Adrenal gland (tissue), 12 donors: ENCODE data around the gene DENND6B. TPM values are rescaled to one million over a fixed set of nuclear protein-coding genes. Genes with fewer than 3 reads are reported as not detected.

Experiments
- DNase-seq, 7 donors: peaks; one replicate each; pipeline ENCODE4 v3.0.0-alpha.2; 2019 to 2020
- H3K27ac ChIP-seq, 5 donors: fragments of 200-600 bp; sonication (generic) in 4 of 5; 1 replicate in 3 of 5; 2 replicates in 2 of 5; pipeline versions ENCODE4 v1.5.1 to v1.8.0; 2016 to 2020; ENCODE audit warnings: mild to moderate bottlenecking in 1 of 5
- H3K27me3 ChIP-seq: fragments of 200-600 bp; 2 replicates; pipeline ENCODE4 v1.8.0; 2021
- H3K36me3 ChIP-seq, 2 donors: fragments of 200-600 bp; replicated peaks in 1 of 2; 1 replicate in 1 of 2; 2 replicates in 1 of 2; pipeline versions ENCODE4 v1.5.1 to v1.8.0; 2018 to 2022
- H3K4me1 ChIP-seq, 2 donors: fragments of 200-600 bp; replicated peaks in 1 of 2; 1 replicate in 1 of 2; 2 replicates in 1 of 2; pipeline versions ENCODE4 v1.5.1 to v1.8.0; 2018 to 2021
- H3K4me3 ChIP-seq, 4 donors: fragments of 200-600 bp; sonication (generic) in 3 of 4; one replicate each; pipeline ENCODE4 v1.5.1; 2016 to 2018
- H3K9me3 ChIP-seq, 3 donors: fragments of 200-600 bp; sonication (generic) in 1 of 3; replicated peaks in 1 of 3; 1 replicate in 2 of 3; 2 replicates in 1 of 3; pipeline versions ENCODE4 v1.5.1 to v1.8.0; 2016 to 2021
- POLR2A ChIP-seq, 2 donors: fragments of 450-650 bp; IDR thresholded peaks; one replicate each; pipeline ENCODE4 v1.6.1; 2017; ENCODE audit warnings: antibody characterized with exemption in 2 of 2, mild to moderate bottlenecking in 2 of 2, moderate library complexity in 1 of 2
- WGBS, 4 donors: extraction: QIAGEN DNeasy Blood & Tissue Kit in 2 of 4; methylation state at CpG; one replicate each; pipeline versions ENCODE4 v1.1.5 to v1.1.7; 2013 to 2017; 5-methylcytosine and 5-hydroxymethylcytosine counted together
- intact Hi-C, 2 donors: fragments of 100-400 bp; cut with DNase I; formaldehyde crosslinking; loops; one replicate each; pipeline versions ENCODE4 v1.14.1 to v1.15.0; 2022 to 2023
- polyA plus RNA-seq, 3 donors: library from polyadenylated mRNA; stranded (reverse); fragments of 200-250 nt in 2 of 3; fragments of 350-450 nt in 1 of 3; fragmentation: Illumina TruSeq in 1 of 3; extraction: RNeasy Lipid Tissue Mini Kit (QIAGEN cat#74804) in 1 of 3; gene quantifications; one replicate each; pipeline ENCODE4 v1.2.3, GENCODE V29; 2013 to 2014
- total RNA-seq, 9 donors: library from RNA; depleted of rRNA in 4 of 9; stranded (reverse); fragments of >200 nt in 4 of 9; fragments of 120-200 nt in 1 of 9; fragmentation: NEBNext Ultra II Directional in 1 of 9; extraction: Animal tissue kit (Norgen Biotek cat#: 25700) in 1 of 9; gene quantifications; one replicate each; pipeline versions ENCODE4 v1.1.0 to v1.2.4, GENCODE V29; 2013 to 2023
- TF ChIP-seq, protein P1 (sequence below), 6 experiments: fragments of 450-650 bp in 4 of 6; fragments of 200-600 bp in 2 of 6; sonication (generic) in 1 of 6; IDR thresholded peaks; 1 replicate in 5 of 6; 2 replicates in 1 of 6; pipeline versions ENCODE4 v1.5.1 to v1.8.0; 2016 to 2021; ENCODE audit warnings: antibody characterized with exemption in 6 of 6, mild to moderate bottlenecking in 2 of 6, moderate library complexity in 1 of 6
- donor health status: healthy with polysubstance abuse.
- donor health status: Bipolar disorder and iron deficiency.
- donor health status: DM: yes; HTN: yes; CAD: no.
- donor health status: DM: no; HTN: no; CAD: no.
- donor health status: DM: no; HTN: no; CAD: no.
- donor health status: DM: yes; HTN: yes; CAD: no.

Gene DENND6B
- total and polyA plus RNA-seq, 12 donors, result 1.8 to 32.7 (median 8.9) TPM

DNA sequence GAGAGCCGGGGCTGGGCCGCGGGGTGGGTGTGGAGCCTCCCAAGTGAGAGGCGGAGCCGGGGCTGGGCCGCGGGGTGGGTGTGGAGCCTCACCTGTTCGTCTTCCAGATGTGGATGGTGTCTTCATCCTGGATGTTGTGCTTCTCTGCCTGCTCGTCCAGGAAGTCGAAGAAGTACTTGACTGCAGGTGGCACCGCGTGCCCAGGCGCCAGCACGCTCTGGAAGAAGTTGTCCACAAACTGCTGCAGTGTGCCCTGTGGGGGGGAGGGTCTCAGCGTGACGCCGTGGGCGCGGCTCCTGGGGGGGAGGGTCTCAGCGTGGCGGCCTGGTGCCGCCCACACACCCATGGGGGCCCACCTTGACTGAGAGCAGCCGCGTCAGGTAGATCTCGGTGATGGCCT, 49.1 kb downstream of the DENND6B start:
- no peaks in the 10 kb centered on the region for H3K9me3 ChIP-seq
- no peak overlapping the region for H3K27ac ChIP-seq
- TF ChIP-seq POLR2A (IDR thresholded peaks at IDR 0.05), result no peak
- TF ChIP-seq, protein P1, sequence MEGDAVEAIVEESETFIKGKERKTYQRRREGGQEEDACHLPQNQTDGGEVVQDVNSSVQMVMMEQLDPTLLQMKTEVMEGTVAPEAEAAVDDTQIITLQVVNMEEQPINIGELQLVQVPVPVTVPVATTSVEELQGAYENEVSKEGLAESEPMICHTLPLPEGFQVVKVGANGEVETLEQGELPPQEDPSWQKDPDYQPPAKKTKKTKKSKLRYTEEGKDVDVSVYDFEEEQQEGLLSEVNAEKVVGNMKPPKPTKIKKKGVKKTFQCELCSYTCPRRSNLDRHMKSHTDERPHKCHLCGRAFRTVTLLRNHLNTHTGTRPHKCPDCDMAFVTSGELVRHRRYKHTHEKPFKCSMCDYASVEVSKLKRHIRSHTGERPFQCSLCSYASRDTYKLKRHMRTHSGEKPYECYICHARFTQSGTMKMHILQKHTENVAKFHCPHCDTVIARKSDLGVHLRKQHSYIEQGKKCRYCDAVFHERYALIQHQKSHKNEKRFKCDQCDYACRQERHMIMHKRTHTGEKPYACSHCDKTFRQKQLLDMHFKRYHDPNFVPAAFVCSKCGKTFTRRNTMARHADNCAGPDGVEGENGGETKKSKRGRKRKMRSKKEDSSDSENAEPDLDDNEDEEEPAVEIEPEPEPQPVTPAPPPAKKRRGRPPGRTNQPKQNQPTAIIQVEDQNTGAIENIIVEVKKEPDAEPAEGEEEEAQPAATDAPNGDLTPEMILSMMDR (IDR thresholded peaks at IDR 0.05), result no peak
- DNase-seq, result no peak
- intact Hi-C loops, result loop anchor here (5.0 kb wide), 1 partner anchor 50 kb away; the partner anchor contains the start of gene DENND6B (in 2 of the 2)
- H3K36me3 ChIP-seq, result peaks cover 0 to 75% of the 10 kb centered on the region in 2 donors
- no peak overlapping the region for H3K4me3 ChIP-seq
- WGBS, 4 donors, result 81 to 86% (median 83%) methylated on average over 11 to 25 of the region's 25 CpGs
- no peaks in the 10 kb centered on the region for H3K27me3 ChIP-seq
- H3K4me1 ChIP-seq, result peaks cover 8 to 14% of the 10 kb centered on the region in 2 donors

DNA sequence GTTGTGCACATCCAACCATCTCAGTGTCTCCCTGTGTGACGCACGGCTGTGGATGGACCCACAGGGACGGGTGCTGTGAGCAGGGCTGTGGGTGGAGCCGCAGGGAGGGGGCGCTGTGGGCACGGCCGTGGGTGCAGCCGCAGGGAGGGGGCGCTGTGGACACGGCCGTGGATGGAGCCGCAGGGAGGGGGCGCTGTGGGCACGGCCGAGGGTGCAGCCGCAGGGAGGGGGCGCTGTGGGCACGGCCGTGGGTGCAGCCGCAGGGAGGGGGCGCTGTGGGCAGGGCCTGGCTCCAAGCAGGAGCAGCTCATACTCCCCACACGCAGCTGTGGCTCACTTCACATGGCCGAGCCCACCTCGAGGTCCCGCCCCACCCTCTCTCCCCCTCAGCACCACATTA, 50.7 kb downstream of the DENND6B start:
- TF ChIP-seq, protein P1 (IDR thresholded peaks at IDR 0.05), result peak; percentile 9 to 67 (median 32)
- no peak for TF ChIP-seq POLR2A (IDR thresholded peaks at IDR 0.05)
- Histone ChIP-seq H3K36me3 (peaks cover 0 to 59% of the 10 kb centered on the region in 2 donors), H3K27me3 (no peaks in the 10 kb centered on the region), H3K4me1 (peaks cover 8 to 17% of the 10 kb centered on the region in 2 donors), H3K27ac (peak overlapping the region in 2 of 5 donors; percentile 30 to 39), H3K9me3 (no peaks in the 10 kb centered on the region), H3K4me3 (no peak overlapping the region)
- intact Hi-C loops, result loop anchor here (5.0 kb wide), 1 partner anchor 51 kb away; the partner anchor contains the start of gene DENND6B (in 2 of the 2)
- 29 to 49% (median 36%) methylated on average over 15 to 25 of the region's 25 CpGs for WGBS, 4 donors
- DNase-seq, result peak; percentile 77 to 89 (median 84)

DNA sequence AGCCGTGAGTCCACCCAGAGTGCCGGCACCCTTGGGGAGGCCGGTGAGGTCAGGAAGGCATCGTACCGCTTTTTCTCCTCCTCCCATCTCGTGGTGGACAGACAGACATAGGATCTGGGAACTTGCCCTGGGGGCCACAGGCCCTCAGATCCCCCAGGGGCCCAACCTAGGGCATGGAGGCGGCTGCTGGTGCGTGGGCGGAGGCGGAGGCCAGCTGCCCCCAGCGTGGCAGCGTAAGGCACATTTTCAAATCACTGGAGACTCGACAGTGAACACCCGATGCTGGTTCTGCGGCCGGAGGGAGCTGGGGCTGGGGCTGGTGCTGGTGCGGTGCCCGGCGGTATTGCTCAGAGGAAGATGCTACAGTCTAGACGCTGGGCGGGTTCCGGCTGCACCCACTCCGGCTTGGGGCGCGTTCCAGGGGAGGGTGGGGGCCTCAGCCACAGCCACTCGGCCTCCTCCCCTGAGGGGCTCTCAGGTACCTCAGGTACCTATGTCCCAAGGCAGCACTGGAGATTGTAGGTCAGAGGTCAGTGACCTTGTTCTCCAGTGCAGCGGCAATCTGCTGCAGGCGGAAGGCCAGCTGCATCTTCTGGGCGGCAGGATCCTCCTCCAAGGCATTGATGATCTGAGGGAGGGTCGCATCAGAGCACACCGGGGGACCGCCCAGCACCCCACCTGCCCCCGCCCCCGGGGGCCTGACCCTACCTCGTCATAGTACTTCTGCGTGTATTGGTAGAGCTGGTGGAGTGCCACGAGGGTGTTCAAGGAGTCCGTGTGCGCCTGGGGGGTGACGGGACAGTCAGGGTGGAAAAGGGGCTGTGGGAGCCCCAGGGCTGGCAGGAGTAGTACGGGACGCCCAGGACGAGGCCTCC, 51.4 kb downstream of the DENND6B start:
- Histone ChIP-seq H3K27me3 (no peaks in the 10 kb centered on the region), H3K36me3 (peaks cover 0 to 51% of the 10 kb centered on the region in 2 donors), H3K9me3 (no peaks in the 10 kb centered on the region), H3K27ac (peak overlapping the region in 2 of 5 donors; percentile 39 to 60), H3K4me1 (peaks cover 15 to 25% of the 10 kb centered on the region in 2 donors), H3K4me3 (no peak overlapping the region)
- intact Hi-C loops, result loop anchor here (2.0 to 5.0 kb wide), 2 partner anchors 52 to 67 kb away; partner anchors contain the start of genes DENND6B (in 2 of the 2) and PPP6R2 (in 1 of the 2)
- 78 to 82% (median 79%) methylated on average over 19 to 43 of the region's 43 CpGs for WGBS, 4 donors
- no peak for TF ChIP-seq POLR2A (IDR thresholded peaks at IDR 0.05)
- TF ChIP-seq, protein P1 (IDR thresholded peaks at IDR 0.05), result no peak
- DNase-seq, result no peak

DNA sequence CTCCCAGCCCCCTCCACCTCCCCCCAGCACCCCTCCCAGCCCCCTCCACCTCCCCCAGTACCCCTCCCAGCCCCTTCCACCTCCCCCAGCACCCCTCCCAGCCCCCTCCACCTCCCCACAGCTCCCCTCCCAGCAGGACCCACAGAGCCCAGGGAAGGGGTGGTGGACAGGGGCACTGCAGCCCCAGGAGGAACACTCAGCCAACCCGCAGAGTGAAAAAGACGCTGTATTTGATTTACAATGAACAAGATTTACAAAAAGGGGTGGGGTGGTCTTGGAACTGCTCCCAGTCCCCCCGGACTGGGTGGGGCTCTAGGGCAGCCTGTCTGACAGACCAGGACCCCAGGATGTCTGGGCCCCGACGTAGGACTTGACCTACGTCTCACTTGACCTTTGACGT, 52.0 kb downstream of the DENND6B start:
- Histone ChIP-seq H3K27ac (peak overlapping the region in 2 of 5 donors; percentile 39 to 60), H3K27me3 (no peaks in the 10 kb centered on the region), H3K4me3 (no peak overlapping the region), H3K36me3 (peaks cover 0 to 45% of the 10 kb centered on the region in 2 donors), H3K4me1 (peaks cover 18 to 29% of the 10 kb centered on the region in 2 donors), H3K9me3 (no peaks in the 10 kb centered on the region)
- intact Hi-C loops, result loop anchor here (2.0 to 5.0 kb wide), 2 partner anchors 53 to 68 kb away; partner anchors contain the start of genes DENND6B (in 2 of the 2) and PPP6R2 (in 1 of the 2)
- 46 to 67% (median 54%) methylated on average over 3 to 7 of the region's 7 CpGs for WGBS, 4 donors
- TF ChIP-seq POLR2A (IDR thresholded peaks at IDR 0.05), result no peak
- TF ChIP-seq, protein P1 (IDR thresholded peaks at IDR 0.05), result no peak
- no peak for DNase-seq
